GM19025 (cell line): ENCODE results near the gene SCAF11.
"Not testable (repeated sequence)": the region's sequence is repeated elsewhere in the genome, so short reads cannot be mapped to it uniquely, and the experiment has no call there.

Experiments
- ATAC-seq: cut with Tn5 transposase; IDR thresholded peaks from one replicate; pipeline ENCODE4 v1.9.1; 2021; ENCODE audit warnings: mild to moderate bottlenecking, low read depth, moderate library complexity; ENCODE audit not compliant: unreplicated experiment

SCAF11 gene, protein sequence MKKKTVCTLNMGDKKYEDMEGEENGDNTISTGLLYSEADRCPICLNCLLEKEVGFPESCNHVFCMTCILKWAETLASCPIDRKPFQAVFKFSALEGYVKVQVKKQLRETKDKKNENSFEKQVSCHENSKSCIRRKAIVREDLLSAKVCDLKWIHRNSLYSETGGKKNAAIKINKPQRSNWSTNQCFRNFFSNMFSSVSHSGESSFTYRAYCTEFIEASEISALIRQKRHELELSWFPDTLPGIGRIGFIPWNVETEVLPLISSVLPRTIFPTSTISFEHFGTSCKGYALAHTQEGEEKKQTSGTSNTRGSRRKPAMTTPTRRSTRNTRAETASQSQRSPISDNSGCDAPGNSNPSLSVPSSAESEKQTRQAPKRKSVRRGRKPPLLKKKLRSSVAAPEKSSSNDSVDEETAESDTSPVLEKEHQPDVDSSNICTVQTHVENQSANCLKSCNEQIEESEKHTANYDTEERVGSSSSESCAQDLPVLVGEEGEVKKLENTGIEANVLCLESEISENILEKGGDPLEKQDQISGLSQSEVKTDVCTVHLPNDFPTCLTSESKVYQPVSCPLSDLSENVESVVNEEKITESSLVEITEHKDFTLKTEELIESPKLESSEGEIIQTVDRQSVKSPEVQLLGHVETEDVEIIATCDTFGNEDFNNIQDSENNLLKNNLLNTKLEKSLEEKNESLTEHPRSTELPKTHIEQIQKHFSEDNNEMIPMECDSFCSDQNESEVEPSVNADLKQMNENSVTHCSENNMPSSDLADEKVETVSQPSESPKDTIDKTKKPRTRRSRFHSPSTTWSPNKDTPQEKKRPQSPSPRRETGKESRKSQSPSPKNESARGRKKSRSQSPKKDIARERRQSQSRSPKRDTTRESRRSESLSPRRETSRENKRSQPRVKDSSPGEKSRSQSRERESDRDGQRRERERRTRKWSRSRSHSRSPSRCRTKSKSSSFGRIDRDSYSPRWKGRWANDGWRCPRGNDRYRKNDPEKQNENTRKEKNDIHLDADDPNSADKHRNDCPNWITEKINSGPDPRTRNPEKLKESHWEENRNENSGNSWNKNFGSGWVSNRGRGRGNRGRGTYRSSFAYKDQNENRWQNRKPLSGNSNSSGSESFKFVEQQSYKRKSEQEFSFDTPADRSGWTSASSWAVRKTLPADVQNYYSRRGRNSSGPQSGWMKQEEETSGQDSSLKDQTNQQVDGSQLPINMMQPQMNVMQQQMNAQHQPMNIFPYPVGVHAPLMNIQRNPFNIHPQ (N-terminal part only)

DNA sequence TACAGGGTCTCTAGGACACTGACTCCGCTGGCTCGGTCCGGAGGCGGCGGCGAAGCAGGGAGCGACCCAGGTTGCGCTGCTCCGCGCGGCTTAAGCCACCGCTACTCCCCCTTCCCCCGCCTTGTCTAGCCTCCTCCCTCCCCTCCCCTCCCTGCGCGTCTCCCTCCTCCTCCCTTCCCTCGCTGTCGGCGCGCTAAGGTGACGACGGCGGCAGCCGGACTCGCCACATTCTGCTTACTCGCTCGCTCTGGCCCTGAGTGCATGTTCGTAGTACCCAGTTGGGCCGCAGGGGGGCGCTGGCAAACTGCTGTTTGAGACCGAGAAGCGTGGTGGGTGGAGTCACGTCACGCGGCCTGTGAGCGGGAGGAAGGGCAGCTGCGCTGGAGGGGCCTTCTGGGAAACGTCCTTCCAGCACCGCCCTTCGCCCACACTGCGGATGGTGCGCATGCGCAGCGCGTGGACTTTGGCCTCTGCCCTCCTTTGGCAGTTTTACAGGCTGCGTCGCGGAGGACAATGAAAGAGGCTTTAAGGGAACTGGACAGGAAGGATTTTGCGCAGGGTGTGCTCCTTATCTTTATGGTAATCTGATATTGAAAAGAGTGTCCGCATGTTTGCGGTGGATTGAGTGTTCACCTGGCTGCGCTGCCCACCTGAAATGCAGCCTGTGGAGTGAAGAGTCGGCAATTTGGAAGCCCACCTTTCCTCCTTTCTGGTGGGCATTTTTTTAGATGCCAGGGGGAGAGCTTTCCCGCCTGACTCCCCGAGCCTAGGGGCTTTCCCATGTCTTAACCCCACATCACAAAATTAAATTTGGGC lies at the start of gene SCAF11:
Gene SCAF11, minus strand, starts transcription at position 107 of the 816 bp plus-strand sequence. CDS start 26,407 bp downstream, outside the sequence.
- peak; percentile 61 for ATAC-seq

DNA sequence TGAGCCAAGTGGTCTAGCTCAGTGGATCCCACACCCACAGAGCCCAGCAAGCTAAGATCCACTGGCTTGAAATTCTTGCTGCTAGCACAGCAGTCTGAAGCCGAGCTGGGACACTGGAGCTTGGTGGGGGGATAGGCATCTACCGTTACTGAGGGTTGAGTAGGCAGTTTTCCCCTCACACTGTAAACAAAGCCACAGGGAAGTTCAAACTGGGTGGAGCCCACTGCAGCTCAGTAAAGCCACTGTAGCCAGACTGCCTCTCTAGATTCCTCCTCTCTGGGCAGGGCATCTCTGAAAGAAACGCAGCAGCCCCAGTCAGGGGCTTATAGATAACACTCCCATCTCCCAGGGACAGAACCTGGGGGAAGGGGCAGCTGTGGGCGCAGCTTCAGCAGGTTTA lies 46.7 kb upstream of the SCAF11 start:
- not testable (repeated sequence) for ATAC-seq

DNA sequence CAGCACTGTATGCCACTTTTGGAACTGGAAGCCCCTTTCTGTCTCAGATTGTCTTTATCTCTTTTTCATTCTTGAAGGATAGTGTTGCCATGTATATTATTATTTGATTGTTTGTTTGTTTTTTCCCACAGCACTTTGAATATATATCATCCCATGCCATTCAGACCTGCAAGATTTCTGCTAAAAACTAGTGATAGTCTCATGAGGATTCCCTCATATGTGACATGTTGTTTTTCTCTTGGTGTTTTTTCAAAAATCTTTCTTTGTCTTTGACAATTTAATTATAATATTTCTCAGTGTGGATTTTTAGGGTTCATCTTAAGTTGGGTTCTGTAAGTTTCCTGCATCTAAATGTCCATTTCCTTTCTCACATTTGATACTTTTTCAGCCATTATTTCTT lies 36.8 kb upstream of the SCAF11 start:
- ATAC-seq: no peak

DNA sequence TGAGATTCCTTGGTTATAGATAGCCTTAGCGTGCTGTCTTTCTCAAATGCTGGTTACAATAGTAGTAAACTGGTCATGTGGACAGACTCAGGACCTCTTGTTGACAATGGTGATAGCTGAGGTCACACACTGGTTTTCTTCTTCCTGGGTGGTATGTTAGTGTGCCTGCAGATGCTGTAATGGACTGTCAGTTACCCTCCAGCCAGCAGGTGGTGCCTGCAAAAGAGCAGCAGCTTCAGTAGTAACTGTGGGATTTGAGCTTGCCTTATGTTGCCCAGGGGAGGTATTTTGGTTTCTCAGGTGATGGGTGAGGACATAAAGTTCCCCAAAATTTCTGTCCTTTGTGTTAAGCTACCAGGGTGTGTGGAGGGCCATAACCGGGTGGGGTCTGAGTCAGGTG lies 33.7 kb upstream of the SCAF11 start:
- no peak for ATAC-seq

DNA sequence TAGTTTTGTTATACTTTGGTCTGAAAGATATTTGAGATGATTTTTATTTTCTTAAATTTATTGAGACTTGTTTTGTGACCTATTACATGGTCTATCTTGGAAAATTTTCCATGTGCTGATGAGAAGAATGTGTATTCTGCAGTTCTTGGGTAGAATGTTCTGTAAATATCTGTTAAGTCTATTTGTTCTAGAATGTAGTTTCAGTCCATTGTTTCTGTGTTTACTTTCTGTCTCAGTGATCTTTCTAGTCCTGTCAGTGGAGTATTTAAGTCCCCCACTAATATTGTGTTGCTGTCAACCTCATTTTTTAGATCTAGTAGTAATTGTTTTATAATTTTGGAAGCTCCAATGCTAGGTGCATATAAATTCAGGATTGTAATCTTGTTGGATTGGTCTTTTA lies 30.4 kb upstream of the SCAF11 start:
- ATAC-seq: no peak

DNA sequence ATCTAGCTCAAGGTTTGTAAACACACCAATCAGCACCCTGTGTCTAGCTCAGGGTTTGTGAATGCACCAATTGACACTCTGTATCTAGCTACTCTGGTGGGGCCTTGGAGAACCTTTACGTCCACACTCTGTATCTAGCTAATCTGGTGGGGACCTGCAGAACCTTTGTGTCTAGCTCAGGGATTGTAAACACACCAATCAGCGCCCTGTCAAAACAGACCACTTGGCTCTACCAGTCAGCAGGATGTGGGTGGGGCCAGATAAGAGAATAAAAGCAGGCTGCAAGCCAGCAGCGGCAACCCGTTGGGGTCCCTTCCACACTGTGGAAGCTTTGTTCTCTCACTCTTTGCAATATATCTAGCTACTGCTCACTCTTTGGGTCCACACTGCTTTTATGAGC lies 28.3 kb upstream of the SCAF11 start:
- ATAC-seq: not testable (repeated sequence)

DNA sequence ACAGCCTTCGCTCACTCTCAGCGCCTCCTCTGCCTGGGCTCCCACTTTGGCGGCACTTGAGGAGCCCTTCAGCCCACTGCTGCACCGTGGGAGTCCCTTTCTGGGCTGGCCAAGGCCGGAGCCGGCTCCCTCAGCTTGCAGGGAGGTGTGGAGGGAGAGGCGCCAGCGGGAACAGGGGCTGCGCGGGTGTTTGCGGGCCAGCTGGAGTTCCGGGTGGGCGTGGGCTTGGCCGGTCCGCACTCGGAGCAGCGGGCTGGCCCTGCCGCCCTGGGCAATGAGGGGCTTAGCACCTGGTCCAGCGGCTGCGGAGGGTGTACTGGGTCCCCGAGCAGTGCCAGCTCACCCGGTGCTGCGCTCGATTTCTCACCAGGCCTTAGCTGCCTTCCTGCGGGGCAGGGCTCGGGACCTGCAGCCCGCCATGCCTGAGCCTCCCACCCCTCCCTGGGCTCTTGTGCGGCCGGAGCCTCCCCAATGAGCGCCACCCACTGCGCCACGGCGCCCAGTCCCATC lies 27.5 kb upstream of the SCAF11 start:
- ATAC-seq: not testable (repeated sequence)

DNA sequence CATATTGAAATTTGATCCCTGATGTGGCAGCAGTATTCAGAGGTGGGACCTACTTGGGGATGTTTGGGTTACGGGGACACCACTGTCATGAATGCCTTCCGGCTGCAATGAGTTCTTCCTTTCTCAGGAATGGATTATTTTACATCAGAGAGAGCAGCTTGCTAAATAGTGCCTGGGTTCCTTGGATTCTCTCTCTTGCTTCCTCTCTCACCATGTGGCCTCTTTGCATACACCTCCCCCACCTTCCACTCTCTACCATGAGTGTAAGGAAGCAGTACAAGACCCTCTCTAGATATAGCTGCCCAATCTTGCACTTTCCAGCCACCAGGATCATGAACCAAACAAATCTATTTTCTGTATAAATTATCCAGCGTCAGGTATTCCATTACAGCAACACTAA lies 15.4 kb upstream of the SCAF11 start:
- ATAC-seq: no peak

DNA sequence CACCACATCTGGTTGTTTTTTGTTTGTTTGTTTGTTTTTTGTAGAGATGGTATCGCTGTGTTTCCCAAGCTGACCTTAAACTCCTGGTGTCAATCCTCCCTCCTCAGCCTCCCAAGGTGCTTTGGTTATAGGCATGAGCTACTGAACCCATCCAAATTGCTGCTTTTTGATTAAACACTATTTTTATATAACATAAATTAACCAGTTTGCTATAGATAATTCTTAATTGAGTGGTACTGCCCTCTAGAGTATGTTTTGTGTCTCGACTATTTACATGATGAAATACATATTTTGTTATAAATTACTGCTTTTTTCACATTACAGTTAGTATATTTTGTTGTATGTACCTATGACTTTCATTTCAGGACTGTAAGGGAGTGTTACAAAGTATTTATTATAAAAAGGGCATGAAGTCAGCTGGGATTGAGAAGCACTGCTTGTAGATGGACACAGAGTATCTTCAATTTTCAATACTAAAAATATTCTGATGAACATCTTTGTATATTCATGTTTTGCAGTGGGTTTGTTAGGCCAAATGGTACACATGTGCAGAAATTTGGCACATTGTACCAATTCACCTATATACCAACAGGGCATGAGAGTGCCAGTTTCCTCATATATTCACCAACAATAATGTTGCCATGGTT lies 14.9 kb upstream of the SCAF11 start:
- ATAC-seq: no peak

DNA sequence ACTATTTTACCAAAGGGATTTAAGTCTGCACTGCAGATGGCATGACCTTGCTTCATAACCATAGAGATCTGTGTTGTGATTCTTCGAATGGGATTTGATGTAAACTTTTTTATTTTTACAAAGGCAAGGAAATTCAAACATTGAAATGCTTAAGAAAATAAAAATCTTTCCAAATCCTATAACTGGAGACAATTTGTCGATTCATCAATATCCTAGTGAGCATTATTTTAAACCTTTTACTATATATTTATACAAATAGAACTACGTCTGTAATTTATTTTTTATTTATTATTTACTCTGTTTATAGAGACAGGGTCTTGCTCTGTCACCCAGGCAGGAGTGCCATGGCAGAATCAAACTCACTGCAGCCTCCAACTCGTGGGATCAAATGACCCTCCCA lies 14.3 kb upstream of the SCAF11 start:
- no peak for ATAC-seq

DNA sequence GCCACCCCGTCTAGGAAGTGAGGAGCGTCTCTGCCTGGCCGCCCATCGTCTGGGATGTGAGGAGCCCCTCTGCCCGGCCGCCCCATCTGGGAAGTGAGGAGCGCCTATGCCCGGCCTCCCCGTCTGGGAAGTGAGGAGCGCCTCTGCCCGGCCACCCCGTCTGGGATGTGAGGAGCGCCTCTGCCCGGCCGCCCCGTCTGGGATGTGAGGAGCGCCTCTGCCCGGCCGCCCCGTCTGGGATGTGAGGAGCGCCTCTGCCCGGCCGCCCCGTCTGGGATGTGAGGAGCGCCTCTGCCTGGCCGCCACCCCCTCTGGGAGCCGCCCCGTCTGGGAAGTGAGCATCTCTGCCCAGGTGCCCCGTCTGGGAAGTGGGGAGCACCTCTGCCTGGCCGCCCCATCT lies 9.7 kb upstream of the SCAF11 start:
- not testable (repeated sequence) for ATAC-seq

DNA sequence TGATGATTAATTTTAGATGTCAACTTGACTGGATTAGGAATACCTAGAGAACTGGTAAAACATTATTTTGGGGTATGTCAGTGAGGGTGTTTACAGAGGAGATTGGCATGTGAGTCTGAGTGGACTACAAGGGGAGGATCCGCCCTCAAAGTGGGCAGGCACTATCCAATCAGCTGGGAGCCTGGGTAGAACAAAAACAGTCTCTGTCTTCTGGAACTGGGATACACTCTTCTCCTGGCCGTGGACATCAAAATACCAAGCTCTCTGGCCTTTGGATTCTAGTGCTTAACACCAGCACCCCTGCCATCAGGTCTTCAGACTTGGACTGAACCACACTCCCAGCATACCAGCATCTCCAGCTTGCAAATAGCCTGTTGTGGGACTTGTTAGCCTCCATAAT lies 4.4 kb upstream of the SCAF11 start:
- no peak for ATAC-seq

DNA sequence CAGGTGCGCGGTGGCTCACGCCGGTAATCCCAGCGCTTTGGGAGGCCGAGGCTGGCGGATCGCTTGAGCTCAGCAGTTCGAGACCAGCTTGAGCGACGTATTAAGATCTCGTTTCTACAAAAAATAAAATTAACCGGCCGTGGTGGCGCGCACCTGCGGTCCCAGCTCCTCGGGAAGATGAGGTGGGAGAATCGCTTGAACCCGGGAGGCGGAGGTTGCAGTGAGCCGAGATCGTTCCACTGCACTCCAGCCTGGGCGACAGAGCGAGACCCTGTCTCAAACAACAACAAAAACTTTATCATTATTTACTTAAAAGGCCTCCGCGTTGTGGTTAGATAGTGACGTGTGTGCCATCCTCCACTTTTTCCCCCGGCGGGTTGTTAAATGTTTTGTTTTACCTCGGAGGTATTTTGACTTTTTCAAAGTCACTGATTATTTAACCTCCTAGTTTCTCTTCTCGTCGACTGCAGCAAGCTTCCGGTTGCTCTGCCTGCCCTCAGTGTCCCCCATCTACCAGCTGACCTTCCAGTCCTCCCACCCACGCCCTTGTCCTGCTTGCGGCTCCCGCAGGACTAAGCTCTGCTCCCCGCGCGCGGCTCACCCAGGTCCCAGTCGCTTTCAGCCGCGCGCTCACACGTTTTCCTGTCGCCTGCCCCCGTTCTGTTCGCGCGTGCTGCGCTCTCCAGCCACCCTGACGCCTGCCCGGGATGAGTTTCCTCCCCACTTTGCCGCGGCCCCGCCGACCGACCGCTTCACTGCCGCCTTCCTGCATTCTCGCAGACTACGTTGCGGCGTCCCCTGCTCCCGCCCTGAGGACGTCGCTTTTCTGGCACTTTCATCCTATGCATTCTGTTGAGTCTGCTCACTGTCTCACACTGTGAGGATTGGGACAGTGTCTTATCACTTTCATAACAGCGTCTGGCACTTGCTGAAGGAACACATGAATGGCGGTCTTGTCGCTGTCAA lies 1.2 kb upstream of the SCAF11 start:
- ATAC-seq: peak; percentile 24

DNA sequence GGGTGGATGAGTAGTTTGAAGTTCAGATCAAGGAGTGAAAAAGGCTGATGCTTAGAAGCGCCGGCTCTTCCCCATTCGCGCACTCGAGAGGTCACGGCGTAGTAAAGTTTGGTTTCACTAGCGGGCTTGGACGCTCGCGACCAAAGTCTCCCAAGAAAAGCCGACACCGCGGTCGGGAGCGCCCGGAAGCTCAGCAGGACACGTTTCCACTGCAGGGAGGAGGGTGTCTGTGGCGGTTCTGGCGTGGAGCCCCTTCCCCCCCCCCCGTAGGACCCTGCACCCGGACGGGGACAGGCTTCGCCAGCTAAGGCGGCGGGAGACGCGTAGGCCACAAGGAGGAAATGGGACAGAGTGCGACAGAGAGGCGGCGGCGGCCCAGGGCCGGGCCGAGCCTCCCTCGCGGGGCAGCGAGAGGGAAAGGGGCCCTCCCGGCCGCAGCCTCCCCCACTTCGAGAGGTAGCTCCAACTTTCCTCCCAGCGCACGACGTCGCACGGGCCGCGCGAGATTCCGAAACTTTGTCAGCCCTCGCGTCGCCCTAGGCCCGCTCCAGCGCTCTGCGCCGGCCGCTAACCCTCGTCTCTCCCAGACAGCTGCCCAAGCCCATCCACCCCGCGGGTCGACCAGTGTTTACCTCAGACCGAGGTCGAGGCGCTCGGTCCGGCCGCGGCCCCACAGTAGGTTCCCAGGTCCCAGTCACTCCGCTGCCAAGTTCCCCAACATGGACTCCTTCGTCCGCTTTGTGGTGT lies 480 bp downstream of the SCAF11 start:
- ATAC-seq: peak; percentile 21

DNA sequence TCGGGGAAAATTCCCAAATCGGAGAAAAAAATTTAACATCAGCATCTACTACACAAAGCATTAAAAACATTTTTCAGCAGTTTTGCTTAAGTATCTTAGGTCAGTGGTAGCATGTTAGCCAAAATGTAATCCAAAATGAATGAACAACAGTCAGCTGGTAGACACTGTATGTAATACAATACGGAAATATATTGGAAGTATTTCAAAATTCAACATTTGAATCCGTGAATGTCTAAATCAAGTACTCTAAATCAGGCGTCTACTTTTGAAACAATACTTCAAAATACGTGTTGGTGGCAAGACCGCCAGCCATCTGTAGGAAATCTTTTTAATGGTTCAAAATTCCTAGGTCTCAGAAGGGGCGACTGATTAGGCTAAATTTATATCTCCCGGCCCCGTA lies 1.1 kb downstream of the SCAF11 start:
- ATAC-seq: no peak

DNA sequence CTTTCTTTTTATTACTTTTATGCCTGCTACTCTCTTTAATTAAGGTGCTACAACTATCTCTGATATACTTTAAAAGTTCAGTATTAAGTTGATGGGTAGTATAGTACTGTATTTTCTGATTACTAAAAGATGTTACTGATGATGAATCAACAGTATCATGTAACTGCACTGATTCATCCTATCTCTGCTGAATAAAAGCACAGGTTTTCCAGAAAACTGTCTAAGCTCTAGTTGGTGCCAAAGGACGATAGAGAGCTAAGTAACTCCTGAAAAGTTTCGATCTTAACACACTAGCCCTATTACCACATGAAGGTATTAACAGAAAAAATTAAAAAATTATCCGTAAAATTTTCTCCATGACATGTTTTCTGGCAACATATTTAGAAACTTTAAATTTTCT lies 2.1 kb downstream of the SCAF11 start:
- no peak for ATAC-seq

DNA sequence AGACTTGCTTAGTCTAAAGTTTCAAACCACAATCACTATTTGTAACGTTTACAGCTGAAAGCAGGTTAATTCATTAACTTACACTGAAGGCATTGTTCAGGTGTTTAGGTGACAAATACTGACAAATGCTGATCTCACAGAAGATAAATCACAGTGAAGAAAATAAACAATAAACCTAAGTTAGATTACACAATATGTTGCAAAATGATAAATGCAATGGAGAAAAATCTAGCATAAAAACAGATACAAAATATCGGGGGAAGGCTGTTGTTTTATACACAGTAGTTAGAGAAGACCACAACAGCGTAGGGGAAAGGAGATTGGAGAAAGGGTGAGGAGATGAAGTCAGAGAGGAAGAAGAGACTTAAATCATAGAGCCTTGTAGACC lies 3.0 kb downstream of the SCAF11 start:
- ATAC-seq: no peak
